RWPE2 (cell line): ENCODE data around the gene UAP1L1.

ENCODE experiments used
- ATAC-seq: fragments of 200-7000 bp; cut with Tn5 transposase; 3 replicates; pipeline ENCODE4 v1.9.1; 2021; ENCODE audit warnings: low read depth
- DNase-seq: peaks from one replicate; pipeline ENCODE4 v3.0.0-alpha.2; 2020; ENCODE audit warnings: low spot score
- H3K27ac ChIP-seq: fragments of 450-650 bp; 2 replicates; pipeline ENCODE4 v1.5.1; 2017; ENCODE audit warnings: mild to moderate bottlenecking; ENCODE audit not compliant: poor library complexity, severe bottlenecking
- H3K27me3 ChIP-seq: fragments of 250-450 bp; sonication (Bioruptor Pico); 2 replicates; pipeline ENCODE4 v1.5.1; 2021; ENCODE audit warnings: mild to moderate bottlenecking, moderate library complexity; ENCODE audit not compliant: insufficient read depth, poor library complexity, severe bottlenecking
- H3K36me3 ChIP-seq: fragments of 250-450 bp; sonication (Bioruptor Pico); 2 replicates; pipeline ENCODE4 v1.5.1; 2020; ENCODE audit warnings: low read depth, mild to moderate bottlenecking, moderate library complexity
- H3K4me1 ChIP-seq: fragments of 250-450 bp; sonication (Bioruptor Pico); 2 replicates; pipeline ENCODE4 v1.5.1; 2021; ENCODE audit warnings: mild to moderate bottlenecking, moderate library complexity; ENCODE audit not compliant: insufficient read depth, poor library complexity, severe bottlenecking
- H3K4me3 ChIP-seq: fragments of 250-450 bp; sonication (Bioruptor Pico); 2 replicates; pipeline ENCODE4 v1.5.1; 2021; ENCODE audit warnings: mild to moderate bottlenecking, moderate library complexity; ENCODE audit not compliant: severe bottlenecking
- H3K9me3 ChIP-seq: fragments of 250-450 bp; sonication (Bioruptor Pico); 2 replicates; pipeline ENCODE4 v1.5.1; 2021; ENCODE audit warnings: mild to moderate bottlenecking, moderate library complexity; ENCODE audit not compliant: severe bottlenecking
- CTCF ChIP-seq: fragments of 450-650 bp; IDR thresholded peaks from one replicate; pipeline ENCODE4 v1.5.1; 2017; ENCODE audit warnings: mild to moderate bottlenecking, moderate library complexity; ENCODE audit not compliant: poor library complexity, severe bottlenecking

The UAP1L1 gene

GRCh38 chr9:137099231-137099630, 21.9 kb downstream of the UAP1L1 start:
- Histone ChIP-seq H3K4me1 (no peaks in the 10 kb centered on the region), H3K36me3 (peaks cover 61% of the 10 kb centered on the region), H3K27ac (no peak overlapping the region), H3K27me3 (no peaks in the 10 kb centered on the region), H3K4me3 (no peak overlapping the region), H3K9me3 (no peaks in the 10 kb centered on the region)
- no peak for TF ChIP-seq CTCF
- DNase-seq (no peak), ATAC-seq (no peak)

GRCh38 chr9:137103206-137103999, 26.1 kb downstream of the UAP1L1 start:
- no peaks in the 10 kb centered on the region for H3K27me3 ChIP-seq
- no peak overlapping the region for H3K4me3 ChIP-seq
- DNase-seq (no peak), ATAC-seq (no peak)
- H3K27ac ChIP-seq: no peak overlapping the region
- no peaks in the 10 kb centered on the region for H3K9me3 ChIP-seq
- TF ChIP-seq CTCF: no peak
- H3K4me1 ChIP-seq: no peaks in the 10 kb centered on the region
- H3K36me3 ChIP-seq: peaks cover 55% of the 10 kb centered on the region

- Histone ChIP-seq H3K9me3 (no peaks in the 10 kb centered on the region), H3K4me3 (no peak overlapping the region), H3K4me1 (no peaks in the 10 kb centered on the region), H3K27me3 (no peaks in the 10 kb centered on the region), H3K27ac (no peak overlapping the region), H3K36me3 (peaks cover 47% of the 10 kb centered on the region)
- DNase-seq (peak; percentile 61), ATAC-seq (no peak)
- no peak for TF ChIP-seq CTCF
Measured at GRCh38 chr9:137105814-137106661, 28.7 kb downstream of the UAP1L1 start.

- Histone ChIP-seq H3K4me1 (no peaks in the 10 kb centered on the region), H3K4me3 (no peak overlapping the region), H3K27me3 (no peaks in the 10 kb centered on the region), H3K9me3 (no peaks in the 10 kb centered on the region), H3K27ac (no peak overlapping the region), H3K36me3 (peaks cover 40% of the 10 kb centered on the region)
- TF ChIP-seq CTCF: no peak
- DNase-seq (peak; percentile 70), ATAC-seq (no peak; the same call in 2 of the 3 replicates)
Measured at GRCh38 chr9:137106662-137107250, 29.4 kb downstream of the UAP1L1 start.
